Smooth muscle cell (in vitro differentiated cells): ENCODE data around the gene LAGE3. TPM values are rescaled to one million over a fixed set of nuclear protein-coding genes. Genes with fewer than 3 reads are reported as not detected.

ENCODE experiments used
- DNase-seq: peaks from one replicate; lab custom pipeline; 2025; ENCODE audit not compliant: unreplicated experiment; lab: John Stamatoyannopoulos, UW
- H2AFZ ChIP-seq: fragments of 200-600 bp; sonication (generic); 2 replicates; pipeline ENCODE4 v1.6.0; 2016; ENCODE audit warnings: antibody characterized with exemption, low read depth, mild to moderate bottlenecking
- H3F3A ChIP-seq: fragments of 200-600 bp; sonication (generic); 2 replicates; pipeline ENCODE4 v1.6.0; 2017; ENCODE audit warnings: antibody characterized with exemption, low read depth
- H3K27ac ChIP-seq: fragments of 200-600 bp; sonication (generic); 2 replicates; pipeline ENCODE4 v1.5.1; 2016; ENCODE audit warnings: low read depth, mild to moderate bottlenecking
- H3K27me3 ChIP-seq: fragments of 200-600 bp; sonication (generic); 2 replicates; pipeline ENCODE4 v1.6.1; 2016; ENCODE audit warnings: low read depth, mild to moderate bottlenecking
- H3K36me3 ChIP-seq: fragments of 200-600 bp; sonication (generic); 2 replicates; pipeline ENCODE4 v1.5.1; 2016; ENCODE audit warnings: low read depth
- H3K4me1 ChIP-seq: fragments of 200-600 bp; sonication (generic); 2 replicates; pipeline ENCODE4 v1.5.1; 2016; ENCODE audit warnings: low read depth
- H3K4me2 ChIP-seq: fragments of 200-600 bp; sonication (generic); 2 replicates; pipeline ENCODE4 v1.6.0; 2016; ENCODE audit warnings: mild to moderate bottlenecking
- H3K4me3 ChIP-seq: fragments of 200-600 bp; sonication (generic); 2 replicates; pipeline ENCODE4 v1.5.1; 2016; ENCODE audit warnings: mild to moderate bottlenecking
- H3K79me2 ChIP-seq: fragments of 200-600 bp; sonication (generic); 2 replicates; pipeline ENCODE4 v1.6.0; 2016; ENCODE audit warnings: low read depth, mild to moderate bottlenecking
- H3K9ac ChIP-seq: fragments of 200-600 bp; sonication (generic); 2 replicates; pipeline ENCODE4 v1.6.0; 2016; ENCODE audit warnings: low read depth
- H3K9me3 ChIP-seq: fragments of 200-600 bp; sonication (generic); replicated peaks from 2 replicates; pipeline ENCODE4 v1.5.1; 2016; ENCODE audit warnings: low read depth
- H4K20me1 ChIP-seq: fragments of 200-600 bp; sonication (generic); 2 replicates; pipeline ENCODE4 v1.6.0; 2016; ENCODE audit warnings: low read depth
- WGBS: methylation state at CpG from one replicate; pipeline ENCODE4 v1.1.7; 2016; ENCODE audit warnings: low lambda C conversion rate; 5-methylcytosine and 5-hydroxymethylcytosine counted together
- polyA plus RNA-seq: library from polyadenylated mRNA; unstranded; fragments of >200 nt; fragmentation: Nextera tagmentation; extraction: Ambion mirVana; gene quantifications from 2 replicates; pipeline ENCODE4 v1.2.1, GENCODE V29; 2016
- total RNA-seq: library from RNA; depleted of rRNA; stranded (reverse); fragments of >200 nt; gene quantifications from 2 replicates; pipeline ENCODE4 v1.2.3, GENCODE V29; 2014
- TF ChIP-seq, protein P1 (sequence below): fragments of 200-600 bp; sonication (generic); IDR thresholded peaks from 2 replicates; pipeline ENCODE4 v1.5.1; 2017; ENCODE audit warnings: borderline replicate concordance, mild to moderate bottlenecking, antibody characterized with exemption; ENCODE audit not compliant: insufficient read depth, poor library complexity, severe bottlenecking

The LAGE3 gene
- total and polyA plus RNA-seq, 2 experiments from 2014 or later: 39.7 to 52.7 TPM

DNA sequence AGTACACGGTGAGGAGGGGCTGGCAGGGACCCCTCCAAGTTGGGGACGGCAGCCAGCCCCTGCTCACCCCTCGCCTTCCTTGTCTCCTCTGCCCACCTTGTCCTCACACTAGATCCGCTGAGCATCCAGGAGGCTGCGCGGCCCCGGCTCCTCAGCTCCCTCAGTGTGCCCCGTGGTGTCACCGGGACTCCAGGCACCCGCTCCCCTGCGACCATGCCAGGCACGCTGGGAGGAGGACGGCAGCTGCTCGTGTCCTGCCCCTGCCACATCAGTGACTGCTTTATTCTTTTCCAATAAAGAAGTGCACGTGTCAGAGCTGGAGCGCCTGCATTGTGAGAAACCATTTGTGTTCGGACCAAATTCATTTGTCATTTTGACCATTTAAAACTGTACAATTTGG is 28.8 kb downstream of the LAGE3 start:
- no peaks in the 10 kb centered on the region for H3K4me1 ChIP-seq
- no peak overlapping the region for H3K9ac ChIP-seq
- no peak overlapping the region for H3K4me2 ChIP-seq
- H3K4me3 ChIP-seq: no peak overlapping the region
- H3K36me3 ChIP-seq: no peaks in the 10 kb centered on the region
- 92% methylated on average over 17 of the region's 17 CpGs for WGBS
- H3K27me3 ChIP-seq: no peaks in the 10 kb centered on the region
- TF ChIP-seq, protein P1, sequence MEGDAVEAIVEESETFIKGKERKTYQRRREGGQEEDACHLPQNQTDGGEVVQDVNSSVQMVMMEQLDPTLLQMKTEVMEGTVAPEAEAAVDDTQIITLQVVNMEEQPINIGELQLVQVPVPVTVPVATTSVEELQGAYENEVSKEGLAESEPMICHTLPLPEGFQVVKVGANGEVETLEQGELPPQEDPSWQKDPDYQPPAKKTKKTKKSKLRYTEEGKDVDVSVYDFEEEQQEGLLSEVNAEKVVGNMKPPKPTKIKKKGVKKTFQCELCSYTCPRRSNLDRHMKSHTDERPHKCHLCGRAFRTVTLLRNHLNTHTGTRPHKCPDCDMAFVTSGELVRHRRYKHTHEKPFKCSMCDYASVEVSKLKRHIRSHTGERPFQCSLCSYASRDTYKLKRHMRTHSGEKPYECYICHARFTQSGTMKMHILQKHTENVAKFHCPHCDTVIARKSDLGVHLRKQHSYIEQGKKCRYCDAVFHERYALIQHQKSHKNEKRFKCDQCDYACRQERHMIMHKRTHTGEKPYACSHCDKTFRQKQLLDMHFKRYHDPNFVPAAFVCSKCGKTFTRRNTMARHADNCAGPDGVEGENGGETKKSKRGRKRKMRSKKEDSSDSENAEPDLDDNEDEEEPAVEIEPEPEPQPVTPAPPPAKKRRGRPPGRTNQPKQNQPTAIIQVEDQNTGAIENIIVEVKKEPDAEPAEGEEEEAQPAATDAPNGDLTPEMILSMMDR: no peak
- H3K27ac ChIP-seq: no peak overlapping the region
- H3K9me3 ChIP-seq: no peaks in the 10 kb centered on the region
- peaks cover 6% of the 10 kb centered on the region for H3K79me2 ChIP-seq
- H4K20me1 ChIP-seq: no peaks in the 10 kb centered on the region
- H3F3A ChIP-seq: no peaks in the 10 kb centered on the region
- no peak overlapping the region for H2AFZ ChIP-seq
- no peak for DNase-seq

DNA sequence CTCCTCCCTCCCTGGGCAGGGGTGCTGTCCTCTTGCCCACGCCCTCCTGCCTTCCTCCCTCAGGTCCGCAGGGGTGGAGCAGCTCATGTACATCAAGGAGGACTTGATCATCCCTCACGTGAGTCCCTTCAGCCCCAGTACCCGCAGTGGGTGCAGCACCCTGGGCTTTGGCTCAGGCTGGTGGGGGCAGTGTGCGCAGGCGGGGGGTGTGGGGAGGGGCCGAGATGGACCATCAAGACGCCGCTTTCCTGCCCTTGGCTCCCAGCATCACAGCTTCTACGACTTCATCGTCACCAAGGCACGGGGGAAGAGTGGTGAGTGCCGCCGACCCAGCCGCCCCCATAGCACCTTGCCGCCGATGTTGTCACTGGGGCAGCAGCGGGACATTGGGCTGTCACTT is 29.5 kb downstream of the LAGE3 start:
- H3K4me1 ChIP-seq: peaks cover 6% of the 10 kb centered on the region
- H3K4me3 ChIP-seq: no peak overlapping the region
- no peaks in the 10 kb centered on the region for H3K9me3 ChIP-seq
- H3K27me3 ChIP-seq: no peaks in the 10 kb centered on the region
- no peak overlapping the region for H3K9ac ChIP-seq
- no peak overlapping the region for H3K4me2 ChIP-seq
- DNase-seq: no peak
- H2AFZ ChIP-seq: no peak overlapping the region
- no peaks in the 10 kb centered on the region for H4K20me1 ChIP-seq
- no peaks in the 10 kb centered on the region for H3K36me3 ChIP-seq
- H3F3A ChIP-seq: no peaks in the 10 kb centered on the region
- 93% methylated on average over 18 of the region's 18 CpGs for WGBS
- TF ChIP-seq, protein P1: no peak
- H3K27ac ChIP-seq: no peak overlapping the region
- H3K79me2 ChIP-seq: peaks cover 13% of the 10 kb centered on the region

DNA sequence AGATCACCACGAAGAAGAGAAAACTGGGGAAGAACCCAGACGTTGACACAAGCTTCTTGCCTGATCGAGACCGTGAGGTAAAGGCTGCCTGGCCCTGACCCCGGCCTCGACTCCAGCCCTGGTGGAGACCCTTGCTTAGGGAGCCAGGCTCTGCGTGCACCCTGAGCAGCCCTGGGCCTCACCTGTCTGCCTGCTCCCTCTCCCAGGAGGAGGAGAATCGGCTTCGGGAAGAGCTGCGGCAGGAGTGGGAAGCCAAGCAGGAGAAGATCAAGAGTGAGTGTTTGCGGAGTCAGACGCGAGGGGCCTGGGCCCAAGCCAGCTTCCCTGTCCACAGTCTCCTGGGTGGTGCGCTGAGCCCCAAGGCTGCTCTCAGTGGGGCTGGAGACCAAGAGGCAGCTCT is 30.6 kb downstream of the LAGE3 start:
- H2AFZ ChIP-seq: no peak overlapping the region
- peaks cover 16% of the 10 kb centered on the region for H3K79me2 ChIP-seq
- H3K4me1 ChIP-seq: peaks cover 6% of the 10 kb centered on the region
- no peaks in the 10 kb centered on the region for H3F3A ChIP-seq
- H3K27me3 ChIP-seq: no peaks in the 10 kb centered on the region
- no peaks in the 10 kb centered on the region for H3K36me3 ChIP-seq
- no peaks in the 10 kb centered on the region for H3K9me3 ChIP-seq
- 92% methylated on average over 14 of the region's 14 CpGs for WGBS
- H3K4me3 ChIP-seq: no peak overlapping the region
- H3K4me2 ChIP-seq: no peak overlapping the region
- TF ChIP-seq, protein P1: no peak
- no peaks in the 10 kb centered on the region for H4K20me1 ChIP-seq
- DNase-seq: no peak
- H3K27ac ChIP-seq: no peak overlapping the region
- no peak overlapping the region for H3K9ac ChIP-seq

DNA sequence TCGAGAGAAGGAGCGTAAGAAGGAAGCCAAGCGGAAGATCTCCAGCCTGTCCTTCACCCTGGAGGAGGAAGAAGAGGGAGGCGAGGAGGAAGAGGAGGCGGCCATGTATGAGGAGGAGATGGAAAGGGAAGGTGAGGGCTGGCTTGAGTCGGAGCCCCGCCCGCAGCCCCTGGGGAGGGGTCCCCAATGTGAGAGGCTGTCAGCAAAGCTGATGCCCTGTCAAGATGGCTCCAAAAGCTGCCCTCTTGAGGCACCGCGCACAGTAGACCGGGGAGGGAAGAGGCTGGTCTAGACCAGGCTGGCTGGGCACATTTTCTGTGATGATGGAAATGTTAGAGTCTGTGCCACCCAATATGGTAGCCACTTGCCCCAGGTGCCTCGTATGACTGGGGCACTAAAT is 32.7 kb downstream of the LAGE3 start:
- 93% methylated on average over 12 of the region's 12 CpGs for WGBS
- Histone ChIP-seq H3K9me3 (no peaks in the 10 kb centered on the region), H3K9ac (no peak overlapping the region), H3K27ac (no peak overlapping the region), H3K79me2 (peaks cover 16% of the 10 kb centered on the region), H3K4me2 (no peak overlapping the region), H3K36me3 (no peaks in the 10 kb centered on the region), H4K20me1 (no peaks in the 10 kb centered on the region), H3K27me3 (no peaks in the 10 kb centered on the region), H3F3A (no peaks in the 10 kb centered on the region), H3K4me1 (peaks cover 6% of the 10 kb centered on the region), H3K4me3 (no peak overlapping the region), H2AFZ (no peak overlapping the region)
- no peak for DNase-seq
- TF ChIP-seq, protein P1: no peak
